ENCODE results near the gene WNT11.

Gene WNT11

DNA sequence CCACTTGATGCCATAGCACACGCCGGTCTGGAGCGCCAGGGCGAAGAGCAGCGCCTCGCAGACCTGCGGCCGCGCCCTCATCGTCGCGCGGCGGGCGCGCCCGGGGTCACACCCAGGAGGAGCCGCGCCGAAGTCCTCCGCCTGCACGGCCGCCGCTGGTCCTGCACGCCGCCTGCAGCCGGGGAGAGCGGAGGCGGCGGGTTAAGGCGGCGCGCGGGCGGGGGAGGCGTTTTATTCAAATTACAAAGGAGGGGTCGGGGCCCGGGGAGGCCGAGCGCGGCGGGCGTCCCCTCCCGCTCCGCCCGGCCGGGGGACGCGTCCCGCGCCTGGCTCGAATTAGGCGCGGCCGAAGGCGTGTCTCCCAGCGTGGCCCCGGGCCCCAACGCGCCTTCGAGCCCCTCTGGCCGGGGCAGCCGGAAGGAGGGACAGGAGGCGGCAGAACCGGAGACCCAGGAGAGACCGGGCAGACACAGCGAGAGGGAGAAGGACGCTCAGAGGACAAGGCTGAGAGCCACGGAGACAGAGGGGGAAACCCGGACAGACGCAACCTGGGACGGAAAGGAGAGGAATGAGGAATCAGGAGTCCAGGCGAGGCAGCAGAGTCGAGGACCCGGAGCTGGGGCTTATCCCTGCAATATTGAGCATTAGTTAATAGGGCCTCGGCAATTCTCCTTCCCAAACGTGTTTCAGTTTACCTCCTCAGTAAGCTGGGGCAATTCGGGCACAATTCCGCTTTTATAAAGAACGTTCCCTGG lies at the start of gene WNT11:
Gene WNT11 (minus strand): TSS at position 176 of the 755 bp plus-strand sequence. CDS start 95 bp downstream, at position 81.
- DNase-seq, result peak; percentile 52

GRCh38 chr11:76253416-76253815 lies 47.1 kb upstream of the WNT11 start:
- DNase-seq, result no peak

DNA sequence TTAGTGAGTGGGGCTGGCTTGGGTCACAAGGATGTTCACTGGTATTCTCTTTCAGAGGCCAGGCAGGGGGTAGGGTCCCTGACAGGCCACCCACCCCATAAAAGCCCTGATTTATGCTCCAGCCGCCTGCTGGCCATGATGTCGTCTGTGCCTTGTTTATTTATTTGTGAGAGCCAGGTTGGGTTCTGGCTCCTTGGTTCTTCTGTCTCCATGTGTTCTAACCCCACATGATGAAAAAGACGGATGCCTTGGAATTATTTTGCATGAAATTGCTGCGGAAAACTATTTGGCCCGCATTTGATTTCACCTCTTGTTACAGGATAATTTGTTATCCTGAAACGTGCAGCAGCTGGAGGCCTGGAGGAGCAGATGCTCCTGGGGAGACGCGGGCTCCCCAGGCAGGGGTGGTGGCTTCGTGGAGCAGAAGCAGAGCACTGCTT lies 46.3 kb upstream of the WNT11 start:
- DNase-seq, result no peak

DNA sequence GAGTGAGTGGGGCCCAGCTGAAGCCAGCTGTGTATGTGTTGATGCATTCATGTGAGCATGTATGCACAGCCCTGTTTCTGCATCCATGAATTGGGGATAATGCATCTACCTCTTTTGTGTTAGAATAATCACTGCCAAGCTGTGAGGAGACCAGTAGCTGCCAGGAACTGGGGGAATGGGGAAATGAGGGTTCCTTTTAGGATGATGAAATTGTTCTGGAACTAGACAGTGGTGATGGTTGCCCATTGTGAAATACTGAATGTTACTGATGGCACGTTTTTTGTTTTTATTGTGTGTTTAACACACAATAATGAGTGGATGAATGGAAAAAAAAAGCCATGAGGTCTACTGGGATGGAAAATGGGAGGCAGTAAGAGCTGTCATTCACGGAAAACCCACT lies 45.3 kb upstream of the WNT11 start:
- DNase-seq, result no peak

DNA sequence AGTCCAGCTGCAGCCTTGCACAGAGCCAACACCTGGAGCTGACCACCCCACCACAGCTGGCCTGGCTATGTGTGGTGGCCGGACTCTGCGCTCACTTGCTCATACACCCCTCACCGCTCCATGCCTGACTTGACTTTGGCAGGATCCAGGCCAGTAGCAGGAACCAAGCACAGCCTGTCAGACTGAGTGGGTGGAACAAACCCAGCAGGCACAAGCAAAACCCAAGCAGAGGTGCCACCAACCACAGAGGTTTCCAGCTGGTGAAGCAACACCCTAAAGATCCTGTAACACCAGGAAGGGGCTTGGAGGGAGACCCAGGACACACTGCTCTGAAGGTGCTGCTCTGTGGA lies 44.9 kb upstream of the WNT11 start:
- no peak for DNase-seq

GRCh38 chr11:76250520-76251225 lies 44.4 kb upstream of the WNT11 start:
- DNase-seq, result no peak

DNA sequence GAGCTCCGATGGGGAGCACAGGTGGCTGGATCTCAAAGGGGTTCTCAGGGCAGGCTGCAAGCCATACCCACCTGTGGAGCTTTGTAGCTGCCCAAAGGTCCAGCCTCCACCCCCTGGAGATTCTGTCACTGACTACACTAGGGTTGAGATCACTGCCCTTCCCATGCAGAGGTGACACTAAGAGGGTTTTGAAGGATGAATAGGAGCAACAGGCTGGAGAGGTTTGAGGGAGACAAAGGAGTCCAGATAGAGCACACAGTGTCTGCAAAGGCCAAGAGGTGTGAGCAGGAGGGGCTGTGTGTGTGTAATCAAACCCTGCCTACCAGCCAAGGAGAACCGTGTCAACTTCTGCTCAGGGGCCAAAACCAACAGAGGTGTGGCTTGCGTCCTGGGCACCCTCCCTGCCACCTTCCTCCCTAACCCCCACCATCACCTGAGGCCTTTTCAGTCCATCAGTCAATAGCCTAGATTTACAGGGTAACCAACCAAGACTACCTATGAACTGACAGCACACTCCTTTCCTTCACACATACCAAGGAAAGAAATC lies 43.0 kb upstream of the WNT11 start:
- DNase-seq, result no peak

- no peak for DNase-seq
These were observed 41.9 kb upstream of the WNT11 start for GRCh38 chr11:76248210-76248609.

- no peak for DNase-seq
These were observed 40.8 kb upstream of the WNT11 start for GRCh38 chr11:76247091-76247490.

GRCh38 chr11:76246271-76246933 lies 40.1 kb upstream of the WNT11 start:
- DNase-seq, result no peak

DNA sequence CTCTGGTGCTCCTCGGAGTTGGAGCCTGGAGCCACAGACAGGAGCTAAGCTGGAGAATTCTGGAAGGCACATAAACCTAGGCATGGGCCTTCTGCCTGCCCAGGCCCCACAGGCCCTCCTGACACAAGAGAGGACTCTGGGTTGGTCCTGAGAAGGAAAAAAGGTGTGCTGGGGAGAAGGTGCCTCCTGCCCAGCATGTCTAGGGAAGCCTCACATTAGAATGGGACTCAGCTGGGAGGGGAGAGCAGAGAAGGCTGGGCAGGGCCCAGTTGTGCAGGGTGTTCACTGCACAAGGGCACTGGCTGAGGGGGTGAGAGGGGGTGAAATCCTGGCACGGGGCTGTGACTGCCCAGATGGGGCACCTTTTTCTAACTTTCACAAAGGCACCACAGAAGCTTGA lies 39.4 kb upstream of the WNT11 start:
- no peak for DNase-seq

GRCh38 chr11:76244316-76244851 lies 38.1 kb upstream of the WNT11 start:
- DNase-seq, result no peak

- DNase-seq, result no peak
These were observed 37.6 kb upstream of the WNT11 start for GRCh38 chr11:76243957-76244285.

DNA sequence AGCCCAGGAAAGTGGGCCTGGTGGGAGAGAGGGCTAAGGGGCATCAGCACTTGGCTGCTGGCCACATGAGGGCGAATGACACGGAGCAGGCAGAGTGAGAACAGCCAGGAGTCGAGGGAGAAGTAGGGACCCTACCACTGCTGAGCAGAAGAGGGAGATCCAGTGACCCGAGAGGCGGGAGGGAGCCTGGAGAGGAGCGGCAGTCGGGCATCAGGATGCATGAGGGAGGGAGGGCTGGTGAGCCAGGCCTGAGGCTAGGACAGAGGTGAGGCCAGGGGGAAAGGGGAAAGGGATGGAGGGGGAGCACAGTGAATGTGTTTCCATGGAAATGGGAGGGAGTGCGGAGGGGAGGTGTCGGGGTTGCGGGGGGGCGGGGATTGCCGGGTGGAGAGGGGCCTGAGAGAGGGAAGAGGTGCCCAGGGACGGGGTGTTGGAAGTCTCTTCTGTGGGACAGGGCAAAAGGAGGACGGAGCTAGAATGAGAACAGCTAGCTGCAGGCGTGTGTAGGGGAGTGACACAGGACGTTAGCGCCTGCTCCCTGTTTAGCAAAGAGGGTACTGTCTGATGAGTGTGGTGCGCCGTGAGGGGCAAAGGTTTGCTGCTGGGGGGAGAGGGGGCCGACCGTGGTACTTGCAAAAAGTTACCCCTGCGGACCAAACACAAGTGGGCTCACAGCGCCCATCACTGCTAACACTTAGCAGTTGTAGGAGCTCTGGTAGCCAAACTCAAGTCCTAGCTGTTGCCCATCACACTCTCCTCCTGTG lies 37.1 kb upstream of the WNT11 start:
- no peak for DNase-seq

- DNase-seq, result no peak
These were observed 35.9 kb upstream of the WNT11 start for GRCh38 chr11:76242004-76242779.

- DNase-seq, result no peak
These were observed 35.1 kb upstream of the WNT11 start for GRCh38 chr11:76241243-76242000.

DNA sequence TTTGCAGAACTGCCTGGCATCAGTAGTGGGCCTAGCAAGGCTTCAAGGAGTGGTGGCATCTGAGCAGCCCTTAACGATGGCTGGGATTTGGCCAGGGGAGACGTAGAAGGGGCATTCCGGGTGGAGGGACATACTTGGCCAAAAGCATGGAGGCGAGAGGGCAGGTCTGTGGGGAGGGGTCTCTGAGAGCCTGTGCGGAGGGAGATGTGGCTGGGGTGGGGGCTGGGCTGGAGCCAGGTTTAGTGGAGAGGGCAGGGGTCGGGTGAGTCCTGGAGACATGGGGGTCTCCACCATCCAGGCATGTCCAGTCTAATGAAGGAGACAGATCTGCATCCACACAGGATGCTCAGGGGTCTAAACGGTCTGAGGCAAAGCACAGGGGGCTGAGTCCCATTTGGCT lies 34.4 kb upstream of the WNT11 start:
- DNase-seq, result no peak

GRCh38 chr11:76240161-76240540 lies 33.8 kb upstream of the WNT11 start:
- no peak for DNase-seq

DNA sequence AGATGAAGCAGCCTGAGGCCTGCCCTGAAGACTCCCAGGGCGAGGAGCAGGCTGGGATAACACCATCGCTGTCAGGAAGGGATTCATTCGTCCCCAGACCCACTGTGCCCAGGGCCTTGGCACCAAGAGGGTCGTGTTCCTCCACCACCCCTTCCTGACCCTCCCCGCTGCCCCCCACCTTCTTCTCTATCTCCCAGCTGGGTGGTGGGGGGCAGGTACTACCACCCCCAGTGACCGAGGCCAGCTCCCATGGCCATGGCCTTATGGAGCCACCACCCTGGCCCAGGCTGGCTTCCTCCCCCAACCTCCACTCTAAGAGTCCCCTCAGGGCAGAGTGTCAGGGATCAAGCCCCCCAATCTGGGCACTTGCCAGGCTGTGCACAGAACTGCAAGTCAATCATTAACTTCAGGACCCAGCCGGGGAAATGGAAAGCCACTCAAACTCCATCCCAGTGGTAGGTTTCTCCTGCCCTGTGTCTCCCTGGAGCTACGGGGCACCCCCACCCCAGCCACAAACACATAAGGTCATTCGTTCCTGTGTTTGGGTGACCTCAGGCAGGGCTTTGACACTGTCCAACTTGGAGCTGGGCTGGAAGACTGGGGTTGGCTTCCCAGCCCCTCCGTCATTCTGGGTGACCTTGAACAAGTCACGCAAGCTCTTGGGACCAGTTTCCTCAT lies 33.3 kb upstream of the WNT11 start:
- no peak for DNase-seq

GRCh38 chr11:76238551-76238950 lies 32.2 kb upstream of the WNT11 start:
- DNase-seq, result no peak

DNA sequence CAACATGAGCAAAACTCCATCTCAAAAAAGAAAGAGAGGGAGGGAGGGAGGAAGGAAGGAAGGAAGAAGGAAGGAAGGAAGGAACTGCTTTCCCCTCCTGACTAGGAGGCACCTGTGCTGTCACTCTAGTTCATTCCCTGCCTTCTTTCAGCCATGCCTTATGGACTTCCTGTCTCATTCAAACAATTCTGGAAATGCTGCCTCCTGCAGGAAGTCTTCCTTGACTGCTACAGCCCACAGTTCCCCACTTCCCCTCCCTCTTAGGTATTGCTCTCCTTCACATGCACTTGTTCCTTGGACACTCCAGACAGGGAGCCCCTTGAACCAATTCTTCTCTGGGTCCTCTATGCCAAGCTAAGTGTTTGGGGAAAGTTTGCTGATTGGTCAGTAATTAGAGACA lies 31.6 kb upstream of the WNT11 start:
- no peak for DNase-seq
